GM12891 (cell line): ENCODE measurements around the gene DNMBP.

Experiments
- POLR2A ChIP-seq: IDR thresholded peaks from 2 replicates; pipeline ENCODE4 v1.6.1; 2011; ENCODE audit warnings: low read depth, low read length, control low read depth
- POLR2AphosphoS5 ChIP-seq: IDR thresholded peaks from 2 replicates; pipeline ENCODE4 v1.6.1; 2011; ENCODE audit warnings: low read depth, low read length, control low read depth
- SPI1 ChIP-seq: IDR thresholded peaks from 2 replicates; pipeline ENCODE4 v1.6.1; 2011; ENCODE audit warnings: low read depth, low read length, control low read depth
- TAF1 ChIP-seq: IDR thresholded peaks from 2 replicates; pipeline ENCODE4 v1.6.1; 2011; ENCODE audit warnings: low read depth, low read length, control low read depth

DNA sequence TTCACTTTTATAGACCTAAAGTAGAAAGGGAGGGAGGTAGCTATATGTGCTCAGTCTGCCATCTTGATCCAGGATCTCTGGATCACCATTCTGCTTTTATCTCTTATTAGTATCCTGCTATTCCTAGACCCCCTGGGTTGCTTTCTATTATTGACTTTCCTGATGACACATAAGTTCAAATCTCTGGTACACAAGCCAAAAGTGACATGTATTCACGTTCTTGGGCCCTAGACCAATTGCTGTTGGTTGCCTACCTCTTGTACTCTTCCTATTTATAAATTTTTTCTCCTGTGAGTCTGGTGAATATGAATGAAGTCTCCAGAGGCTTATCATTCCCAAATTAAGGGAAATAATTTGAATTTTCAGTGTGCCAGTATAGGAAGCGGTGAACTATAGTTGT, 56.9 kb downstream of the DNMBP start:
- TF ChIP-seq POLR2A = no peak
- no peak for TF ChIP-seq POLR2AphosphoS5
- TF ChIP-seq TAF1 = no peak
- TF ChIP-seq SPI1 = no peak
